HG02938 (cell line): ENCODE measurements around the gene DHX58.

Experiments used
- ATAC-seq: cut with Tn5 transposase; IDR thresholded peaks from one replicate; pipeline ENCODE4 v1.9.1; 2021; ENCODE audit warnings: mild to moderate bottlenecking, moderate library complexity; ENCODE audit not compliant: unreplicated experiment

Gene DHX58

DNA sequence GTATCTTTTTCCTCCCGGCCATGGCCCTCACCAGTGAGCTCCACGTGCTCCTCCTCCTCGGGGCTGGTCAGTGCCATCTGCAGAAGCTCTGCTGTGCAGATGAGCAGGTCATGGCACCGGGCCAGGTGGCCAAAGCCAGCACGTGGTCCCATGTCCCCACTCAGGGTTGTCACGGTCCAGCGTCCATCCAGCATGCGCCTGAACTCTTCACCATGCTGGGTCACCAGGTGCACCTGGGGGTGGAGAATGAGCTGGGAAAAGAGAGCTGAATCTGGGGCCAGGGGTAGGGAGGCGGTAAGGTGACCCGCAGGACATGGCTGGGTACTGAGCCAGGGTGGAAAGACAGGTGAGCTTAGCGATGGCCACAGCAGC lies 1.3 kb downstream of the DHX58 start:
- no peak for ATAC-seq

DNA sequence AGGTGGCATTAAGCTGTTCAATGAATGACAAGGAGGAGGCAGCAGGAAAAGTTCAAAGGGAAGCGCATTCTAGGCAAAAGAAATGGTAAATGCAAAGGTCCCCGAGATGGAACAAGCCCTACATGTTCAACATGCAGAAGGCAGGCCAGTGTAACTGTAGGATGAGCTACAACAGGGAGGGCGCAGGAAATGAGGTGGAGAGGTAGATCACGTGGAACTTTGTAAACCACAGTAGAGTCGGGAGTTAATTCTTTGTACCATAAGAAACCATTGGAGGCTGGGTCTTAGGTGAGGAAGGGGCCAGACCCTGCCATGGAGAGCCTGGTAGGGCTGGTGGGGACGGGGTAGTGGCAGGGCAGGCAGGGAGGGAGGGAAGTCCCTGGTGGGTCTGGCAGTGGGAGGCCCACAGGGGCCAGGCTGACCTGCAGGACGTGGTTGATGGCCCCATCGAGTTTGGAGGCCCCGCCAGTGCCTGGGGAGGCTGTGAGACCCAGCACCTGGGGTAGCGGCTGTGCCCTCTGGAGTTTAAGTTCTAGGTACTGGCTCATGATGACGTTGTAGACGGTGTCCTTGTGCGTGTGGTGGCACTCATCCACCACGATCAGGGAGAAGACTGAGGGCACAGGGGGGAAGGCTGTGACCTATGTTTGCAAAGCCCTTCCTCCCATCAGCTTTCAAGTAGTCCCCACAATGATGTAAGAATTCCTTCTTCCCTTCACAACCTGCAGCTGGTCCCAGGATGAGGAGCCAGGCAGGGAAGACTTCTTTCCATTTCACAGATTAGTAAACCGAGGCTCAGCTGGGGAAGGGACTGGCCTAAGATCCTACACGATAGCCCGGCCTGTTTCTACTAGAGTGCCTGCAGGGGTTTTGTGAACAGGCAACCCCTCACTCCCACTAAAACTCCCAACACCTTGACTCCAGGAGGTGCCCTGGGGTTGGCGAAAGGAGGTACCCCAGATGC lies 1.9 kb downstream of the DHX58 start:
- ATAC-seq: no peak

DNA sequence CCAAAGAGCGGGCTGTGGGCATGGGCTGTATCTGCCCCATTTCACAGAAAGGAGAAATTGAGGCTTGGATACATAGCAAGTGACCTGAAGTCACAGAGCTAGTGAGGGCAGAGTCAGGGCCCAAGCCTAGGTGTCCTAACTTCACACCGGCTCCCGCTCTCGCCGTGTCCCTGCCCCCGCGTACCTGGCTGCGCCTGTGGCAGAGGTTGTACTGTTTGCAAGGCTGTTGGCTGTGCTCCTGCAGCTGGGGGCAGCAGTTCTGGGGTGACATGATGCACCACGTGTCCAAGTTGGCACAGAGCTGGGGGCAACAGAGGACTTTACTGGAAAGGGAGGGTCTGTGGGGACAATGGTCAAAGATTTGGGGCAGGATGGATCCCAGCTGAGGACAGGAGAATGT lies 3.4 kb downstream of the DHX58 start:
- no peak for ATAC-seq

DNA sequence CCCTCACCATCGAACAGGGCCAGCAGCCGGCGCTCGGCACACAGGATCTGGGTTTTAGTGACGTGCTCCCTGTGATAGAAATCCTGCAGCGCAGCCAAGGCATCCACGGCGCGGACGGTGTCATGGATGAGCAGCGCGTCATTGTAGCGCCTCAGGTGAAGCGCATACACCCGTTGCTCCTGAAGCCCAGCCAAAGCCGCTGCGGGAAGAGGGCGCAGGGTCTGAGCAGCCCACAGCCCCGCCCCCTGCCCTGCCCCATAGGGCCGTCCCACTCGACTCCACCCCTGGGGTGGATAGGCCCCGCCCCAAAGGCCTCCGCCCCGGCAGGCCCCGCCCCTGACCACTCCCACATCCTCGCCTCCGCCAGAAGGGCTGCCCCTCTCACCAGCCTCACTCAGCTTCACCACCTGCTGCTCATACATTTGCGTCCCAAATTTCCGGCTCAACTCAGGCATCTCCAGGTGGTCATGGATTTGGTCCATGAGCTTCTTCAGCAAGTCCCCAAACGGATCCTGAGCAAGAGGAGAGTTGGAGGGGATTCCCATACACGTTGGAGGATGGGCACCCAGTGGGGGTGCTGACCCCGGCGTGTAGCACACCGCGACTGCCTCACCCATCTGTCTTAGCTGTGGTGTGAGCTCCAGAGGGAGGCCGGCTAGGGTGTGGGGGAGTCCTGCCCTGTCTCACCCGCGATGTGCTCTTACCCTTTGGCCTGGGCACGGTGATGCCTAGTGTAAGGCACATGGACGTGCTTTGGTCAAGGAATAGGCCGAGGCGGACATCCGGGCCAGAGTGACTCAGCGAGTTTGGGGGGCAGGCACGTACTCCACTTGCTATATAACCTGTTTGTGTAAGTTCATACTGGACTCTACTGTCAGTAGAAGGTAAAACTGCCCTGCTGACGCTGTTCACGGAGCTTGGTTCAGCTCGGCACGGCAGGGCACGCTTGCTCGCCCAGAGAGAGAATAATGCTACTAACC lies 4.6 kb downstream of the DHX58 start:
- peak; percentile 46 for ATAC-seq

DNA sequence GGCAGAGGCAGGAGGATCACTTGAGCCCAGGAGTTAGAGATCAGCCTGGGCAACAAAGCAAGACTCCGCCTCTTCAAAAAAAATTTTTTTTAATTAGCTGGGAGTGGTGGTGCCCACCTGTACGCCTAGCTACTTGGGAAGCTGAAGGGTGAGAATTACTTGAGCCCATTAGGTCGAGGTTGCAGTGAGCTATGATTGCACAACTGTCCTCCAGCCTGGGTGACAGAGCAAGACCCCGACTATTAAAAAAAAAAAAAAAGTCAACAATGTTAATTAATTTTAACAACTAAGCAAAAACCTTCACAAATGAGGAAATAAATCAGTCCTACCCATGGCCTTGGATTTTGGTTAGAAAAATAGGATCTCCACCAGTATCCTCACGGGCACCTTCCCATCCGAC lies 5.4 kb downstream of the DHX58 start:
- no peak for ATAC-seq

DNA sequence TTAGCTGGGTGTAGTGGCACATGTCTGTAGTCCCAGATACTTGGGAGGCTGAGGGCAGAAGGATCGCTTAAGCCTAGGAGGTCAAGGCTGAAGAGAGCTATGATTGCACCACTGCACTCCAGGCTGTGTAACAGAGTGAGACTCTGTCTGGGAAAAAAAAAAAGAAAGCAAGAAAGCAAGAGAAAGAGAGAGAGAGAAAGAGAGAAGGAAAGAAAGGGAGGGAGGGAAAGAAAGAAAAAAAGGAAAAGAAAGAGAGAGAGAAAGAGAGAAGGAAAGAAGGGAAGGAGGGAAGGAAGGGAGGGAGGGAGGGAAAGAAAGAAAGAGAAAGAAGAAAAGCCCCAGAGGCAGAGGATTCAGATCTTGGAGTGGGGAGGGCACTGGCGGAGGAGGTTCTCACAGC lies 6.5 kb downstream of the DHX58 start:
- no peak for ATAC-seq

DNA sequence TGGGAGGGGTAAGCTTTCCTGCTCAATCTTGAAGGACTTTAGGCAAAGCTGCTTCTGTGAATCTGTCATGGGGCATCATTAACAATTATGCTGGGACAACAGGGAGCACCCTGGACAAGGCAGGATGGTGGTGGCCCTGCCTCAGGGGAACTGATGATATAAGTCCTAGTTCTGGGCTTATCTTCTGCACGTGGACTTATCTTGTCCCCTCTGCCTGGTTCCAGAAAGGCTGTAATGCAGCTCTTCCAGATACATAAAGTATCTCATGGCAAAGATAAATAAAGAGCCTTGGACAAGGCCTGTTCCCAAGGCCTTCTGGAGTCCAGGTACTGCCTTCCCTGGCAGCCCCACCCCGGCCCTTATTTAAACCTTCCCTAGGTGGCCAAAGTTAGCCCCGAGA lies 8.2 kb downstream of the DHX58 start:
- no peak for ATAC-seq

DNA sequence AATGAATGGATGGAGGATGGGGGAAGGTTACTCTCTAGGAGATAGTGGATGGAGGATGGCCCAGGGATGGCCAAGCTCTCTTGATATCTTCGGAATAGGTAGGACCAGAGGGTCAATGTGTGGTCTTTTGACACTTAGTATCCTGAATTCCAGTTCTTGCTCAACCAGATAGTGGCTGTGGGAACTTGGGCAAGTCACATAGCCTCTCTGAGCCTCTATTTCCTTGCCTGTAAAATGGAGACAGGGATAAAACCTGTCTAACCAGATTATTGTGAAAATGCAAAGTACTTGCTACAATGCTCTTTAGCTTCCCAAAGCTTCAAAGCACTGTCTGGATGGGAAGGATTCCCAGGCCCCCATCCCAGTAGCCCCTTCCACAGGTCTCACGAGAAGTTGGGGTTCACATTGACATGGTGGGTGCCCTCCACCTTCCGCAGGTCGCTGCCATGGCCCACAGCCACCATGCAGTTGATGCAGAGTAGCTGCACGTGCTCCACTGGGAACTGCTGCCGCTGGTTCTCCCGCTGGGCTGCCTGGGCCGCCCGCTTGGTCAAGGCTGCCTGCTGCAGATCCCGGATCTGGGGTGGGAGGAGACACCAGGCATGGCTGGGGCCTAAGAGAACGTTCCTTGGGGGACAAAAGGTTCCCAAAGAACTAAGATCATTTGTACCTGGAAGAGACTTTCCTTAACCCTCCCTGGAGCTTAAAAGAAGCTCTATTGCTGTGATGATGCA lies 9.1 kb downstream of the DHX58 start:
- no peak for ATAC-seq

DNA sequence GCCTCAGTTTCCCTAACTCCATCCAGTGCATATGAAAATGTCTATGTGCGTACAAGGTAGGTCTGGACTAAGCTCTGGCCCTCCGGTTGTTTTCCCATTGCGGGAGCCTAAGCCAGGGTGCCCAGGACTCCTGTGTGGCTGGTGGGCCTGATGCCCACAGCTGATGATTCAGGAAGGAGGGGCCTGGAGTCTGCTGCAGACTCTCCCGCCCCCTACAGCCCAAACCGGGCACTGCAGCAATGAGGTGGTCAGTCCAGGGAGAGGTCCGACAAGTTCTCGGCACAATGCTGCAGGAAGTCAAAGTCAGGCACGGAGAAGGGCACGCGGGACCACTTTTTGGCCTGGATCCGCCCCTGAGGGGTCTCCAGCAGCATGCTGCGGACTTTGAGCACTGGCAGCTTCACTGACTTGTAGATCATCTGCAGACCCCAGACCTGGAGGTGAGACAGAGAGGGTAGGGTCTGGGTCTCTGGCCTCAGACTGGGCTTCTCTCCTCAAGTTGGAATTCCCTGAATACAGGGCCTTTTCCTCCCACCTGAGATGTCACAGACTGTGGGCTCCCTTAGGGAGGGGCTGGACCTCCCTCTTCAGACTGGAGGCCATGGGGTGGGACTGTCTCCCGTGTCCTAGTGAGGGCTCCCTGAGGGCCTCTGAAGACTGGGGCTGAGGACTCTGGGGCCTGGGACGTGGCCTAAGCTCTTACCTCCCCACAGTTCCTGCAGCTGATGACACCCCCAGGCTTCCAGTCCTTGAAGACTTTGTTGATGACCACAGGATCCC lies 10.8 kb downstream of the DHX58 start:
- no peak for ATAC-seq

DNA sequence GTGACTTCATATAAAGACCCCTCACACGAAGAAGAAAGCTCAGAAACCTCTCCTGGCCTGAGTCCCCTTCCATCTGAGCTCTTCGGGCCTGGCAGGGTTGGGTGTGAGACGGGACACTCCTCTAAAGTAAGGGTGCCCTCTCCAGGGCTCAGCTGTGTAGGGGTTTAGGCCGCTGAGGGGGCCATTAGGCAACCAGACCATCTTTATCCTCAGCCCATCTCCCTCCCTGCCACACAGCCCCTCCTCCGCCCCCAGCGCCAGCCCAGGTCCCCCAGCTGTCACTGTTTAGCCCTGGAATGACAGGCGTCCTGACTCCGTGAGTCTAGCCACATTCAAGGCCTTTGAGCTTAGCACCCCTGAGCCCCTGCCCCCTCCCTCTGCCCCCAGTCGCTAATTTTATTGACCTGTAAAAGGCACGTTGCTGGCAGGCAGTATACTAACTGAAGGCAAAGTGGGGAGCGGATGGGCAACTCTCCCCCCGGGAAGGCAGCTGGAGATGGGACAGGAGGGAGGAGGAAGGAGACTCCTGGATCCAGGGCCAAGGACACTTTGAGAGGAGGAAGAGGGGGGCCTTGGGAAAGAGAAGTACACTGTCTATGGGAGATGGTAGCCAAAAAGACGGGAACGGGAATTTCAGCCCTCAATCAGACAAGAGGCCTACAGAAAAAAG lies 13.6 kb downstream of the DHX58 start:
- ATAC-seq: no peak

DNA sequence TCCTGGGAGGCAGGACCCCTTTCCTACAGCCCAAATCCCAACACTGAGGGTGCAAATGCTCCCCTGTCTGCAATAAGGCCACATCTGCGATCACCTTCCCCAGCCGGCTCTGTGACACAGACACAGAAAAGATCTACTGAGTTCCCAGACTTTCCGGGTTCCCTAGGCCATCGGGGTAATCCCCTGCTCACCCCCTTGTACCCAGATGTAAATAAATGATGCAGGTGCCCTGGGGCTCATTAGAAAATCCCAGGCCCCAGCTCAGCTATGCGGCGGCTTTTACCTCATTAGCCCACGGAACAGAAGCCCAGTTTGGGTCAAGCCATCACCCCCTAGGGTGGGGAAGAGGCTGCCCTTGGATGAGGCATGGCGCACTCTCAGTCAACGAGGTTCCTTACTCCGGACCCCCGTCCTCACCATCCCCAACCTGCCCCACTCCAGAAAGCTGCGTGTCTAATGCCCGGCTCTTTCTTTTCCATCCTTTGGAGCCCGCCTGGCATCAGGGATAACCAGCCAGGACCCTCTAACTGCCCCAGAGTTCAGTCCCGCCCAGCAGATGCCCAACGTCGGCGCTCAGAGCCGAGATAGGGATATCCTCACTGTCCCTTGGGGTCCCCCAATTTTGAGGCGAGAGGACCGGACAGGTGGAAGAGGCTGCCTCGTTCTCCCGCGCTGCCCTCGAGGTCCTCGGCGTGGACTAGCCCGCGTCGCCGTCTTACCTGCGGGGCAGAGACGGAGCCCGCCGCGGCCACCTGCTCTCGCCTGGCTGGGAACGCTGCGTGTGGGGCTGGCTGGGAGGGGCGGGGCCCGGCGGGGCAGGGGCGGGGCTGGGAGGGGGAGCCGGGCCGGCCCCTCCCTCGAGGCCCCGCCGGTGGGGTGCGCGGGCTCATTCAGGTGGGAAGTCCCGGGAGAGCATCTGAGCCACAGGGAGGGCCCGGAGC lies 14.6 kb downstream of the DHX58 start, which contains the start of gene ZNF385C:
ZNF385C (minus strand) TSS at position 783 of the 941 bp plus-strand sequence. CDS start 35,417 bp downstream, outside the sequence.
- ATAC-seq: no peak

DNA sequence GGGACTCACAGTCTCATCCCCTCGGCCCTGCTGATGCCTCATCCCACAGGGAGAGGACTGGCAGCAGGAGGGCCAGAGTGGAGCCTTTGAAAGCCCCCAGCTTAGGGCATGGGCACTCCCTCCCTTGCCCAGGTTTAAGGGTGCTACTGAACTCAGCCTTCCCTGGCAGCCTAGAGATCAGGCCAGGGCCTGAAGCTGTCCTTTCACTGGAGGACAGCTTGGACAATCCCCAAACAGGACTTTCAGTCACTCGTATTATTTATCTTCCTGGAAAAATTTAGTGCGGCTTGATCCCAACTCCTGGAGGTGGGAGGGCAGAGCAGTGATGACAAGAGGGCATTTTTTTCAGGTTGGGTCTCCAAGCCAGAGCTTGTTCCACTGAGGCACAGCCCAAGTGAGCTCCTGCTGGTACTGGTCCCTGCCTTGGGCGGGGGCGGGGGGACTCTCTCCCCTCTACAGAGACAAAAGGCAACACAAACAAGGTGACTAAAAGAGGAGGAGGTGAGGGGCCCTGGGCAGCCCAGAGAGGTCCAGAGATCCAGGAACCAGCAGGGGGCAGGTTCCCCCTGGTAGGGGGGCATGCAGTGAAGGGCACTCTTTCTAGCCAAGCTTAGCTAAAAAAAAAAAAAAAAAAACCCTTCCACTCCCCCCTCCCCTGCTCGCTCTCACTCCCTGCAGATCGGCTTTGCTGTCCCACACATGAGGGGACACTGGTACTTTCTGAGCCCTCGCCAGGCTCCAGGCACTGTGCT lies 16.0 kb downstream of the DHX58 start:
- ATAC-seq: no peak

DNA sequence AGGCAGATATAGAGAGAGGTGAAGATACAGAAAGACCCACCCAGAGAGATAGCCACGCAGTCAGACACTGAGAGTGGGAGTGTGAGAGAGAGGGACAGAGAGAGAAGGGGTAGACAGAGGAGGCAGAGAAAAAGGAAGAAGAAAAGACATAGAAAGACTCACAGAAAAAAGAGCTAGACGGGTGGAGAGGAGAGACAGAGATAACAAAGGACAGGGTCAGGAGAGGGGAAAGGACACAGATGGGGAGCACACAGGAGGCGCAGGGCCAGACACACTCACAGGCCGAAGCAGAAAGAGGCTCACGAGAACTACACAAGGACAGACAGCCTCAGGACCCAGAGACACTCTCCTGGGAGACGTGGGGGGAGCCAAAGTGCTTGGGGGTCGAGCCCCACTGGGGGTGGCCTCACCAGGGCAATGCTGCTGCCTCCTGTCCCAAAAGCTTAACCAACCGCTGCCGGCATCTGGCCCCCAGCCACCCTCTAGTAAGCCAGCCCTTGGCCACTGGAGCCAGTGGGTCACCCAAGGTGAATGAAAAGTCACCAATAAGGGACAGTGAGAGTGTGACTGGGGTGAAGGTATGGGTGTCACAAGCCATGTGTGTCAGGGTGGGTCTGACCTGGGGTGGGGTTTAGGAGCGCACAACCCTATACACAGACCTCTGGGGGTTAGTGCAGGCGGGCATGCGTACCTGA lies 18.0 kb downstream of the DHX58 start:
- no peak for ATAC-seq

DNA sequence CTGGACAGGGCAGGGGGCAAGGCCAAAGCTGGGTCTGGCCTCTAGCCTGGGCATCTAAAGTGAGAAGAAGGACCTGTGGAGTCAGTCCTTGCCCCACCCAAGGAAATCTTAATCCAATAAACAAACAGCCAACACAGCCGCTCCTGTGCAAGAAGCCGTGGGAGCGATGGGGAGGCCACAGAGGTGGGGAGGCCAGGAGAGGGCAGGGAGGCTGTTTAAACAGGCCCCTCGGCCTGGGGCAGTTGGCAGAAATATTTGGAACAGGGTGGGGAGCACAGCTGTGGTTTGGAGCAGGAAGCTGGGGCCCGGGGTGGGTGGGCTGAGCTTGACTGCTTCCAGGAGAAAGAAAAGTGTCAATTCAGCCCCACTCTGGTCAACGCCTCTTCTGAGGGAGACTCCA lies 19.6 kb downstream of the DHX58 start:
- ATAC-seq: no peak

DNA sequence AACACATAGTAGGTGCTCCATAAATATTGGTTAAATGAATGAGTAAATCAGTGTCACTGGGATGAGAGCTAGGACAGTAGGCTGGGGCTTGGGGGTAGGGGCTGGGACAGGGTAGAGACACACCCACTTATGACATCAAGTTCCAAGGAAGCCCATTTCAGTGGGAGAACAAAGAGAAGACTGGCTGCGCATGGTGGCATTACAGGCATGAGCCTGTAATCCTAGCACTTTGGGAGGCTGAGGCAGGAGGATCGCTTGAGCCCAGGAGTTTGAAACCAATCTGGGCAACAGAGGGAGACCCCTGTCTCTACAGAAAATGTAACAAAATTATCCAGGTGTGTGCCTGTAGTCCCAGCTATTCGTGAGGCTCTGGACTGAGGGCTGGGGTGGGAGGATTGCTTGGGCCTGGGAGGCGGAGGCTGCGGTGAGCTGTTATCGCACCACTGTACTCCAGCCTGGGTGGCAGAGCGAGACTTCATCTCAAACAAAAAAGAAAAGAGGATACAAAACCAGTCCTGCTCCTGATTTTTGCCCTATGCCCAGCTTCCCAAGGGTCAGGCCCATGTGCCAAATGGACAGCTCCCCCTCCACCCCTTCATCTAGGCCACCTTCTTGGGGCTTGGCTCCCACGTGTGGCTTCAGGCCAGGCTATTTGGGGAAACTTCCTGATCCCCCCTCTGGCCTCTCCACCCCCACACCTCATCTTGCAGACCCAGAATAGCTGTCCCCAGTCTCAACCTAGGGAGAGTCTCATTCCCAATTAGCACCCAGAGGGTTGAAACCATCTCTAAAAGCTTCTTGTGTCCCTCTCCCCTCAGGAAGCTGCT lies 21.3 kb downstream of the DHX58 start:
- no peak for ATAC-seq

DNA sequence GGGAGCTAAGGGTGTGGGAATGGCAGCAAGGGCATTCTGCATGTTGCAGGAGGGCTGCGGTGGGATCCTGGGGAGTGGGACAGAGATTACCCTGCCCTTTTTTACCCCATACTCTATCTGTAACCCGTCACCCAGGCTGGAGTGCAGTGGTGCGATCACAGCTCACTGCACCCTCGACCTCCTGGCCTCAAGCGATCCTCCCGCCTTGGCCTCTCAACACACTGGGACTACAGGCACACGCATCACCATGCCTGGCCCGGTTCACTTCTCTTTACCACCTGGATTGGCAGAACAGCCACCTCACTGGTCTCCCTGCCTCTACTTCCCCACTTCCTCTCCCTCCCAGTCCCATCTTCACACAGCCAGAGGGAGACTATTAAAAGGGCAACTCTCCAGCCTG lies 23.8 kb downstream of the DHX58 start:
- ATAC-seq: no peak
